Naive thymus-derived CD8-positive, alpha-beta T cell (primary cell): ENCODE data around the gene EIF4A2. TPM values are rescaled to one million over a fixed set of nuclear protein-coding genes. Genes with fewer than 3 reads are reported as not detected.

Source experiments
- ATAC-seq, 2 donors: fragments of 150-1000 bp; cut with Tn5 transposase in 1 of 2; sonication (Bioruptor Pico), chemical (Tn5 transposase) in 1 of 2; 1 replicate in 1 of 2; 2 replicates in 1 of 2; pipeline ENCODE4 v1.10.0; 2021; ENCODE audit warnings: mild to moderate bottlenecking in 2 of 2, moderate library complexity in 2 of 2
- POLR2A ChIA-PET: fragments of 350-600 bp; sonication (Branson Sonifier 250); formaldehyde crosslinking; loops from one replicate; lab custom pipeline; 2021; ENCODE audit warnings: antibody characterized with exemption; lab: Charles Lee
- DNase-seq, 10 donors: peaks; one replicate each; pipeline versions ENCODE4 v3.0.0 to v3.0.0-alpha.2; 2020 to 2022
- H3K27ac Mint-ChIP-seq, 10 donors: one replicate each; pipeline ENCODE4 v1.8.0; 2020 to 2022; ENCODE audit warnings: mild to moderate bottlenecking in 10 of 10, mixed read lengths in 10 of 10, moderate library complexity in 4 of 10, inconsistent platforms in 1 of 10
- H3K27me3 Mint-ChIP-seq, 5 donors: one replicate each; pipeline ENCODE4 v1.8.0; 2021 to 2022; ENCODE audit warnings: mixed read lengths in 5 of 5
- H3K36me3 Mint-ChIP-seq, 3 donors: one replicate each; pipeline ENCODE4 v1.8.0; 2020 to 2022; ENCODE audit warnings: mixed read lengths in 3 of 3, mild to moderate bottlenecking in 2 of 3, inconsistent platforms in 1 of 3
- H3K4me1 Mint-ChIP-seq, 4 donors: one replicate each; pipeline ENCODE4 v1.8.0; 2021 to 2022; ENCODE audit warnings: mixed read lengths in 4 of 4
- H3K4me3 Mint-ChIP-seq, 10 donors: one replicate each; pipeline ENCODE4 v1.8.0; 2020 to 2022; ENCODE audit warnings: mild to moderate bottlenecking in 10 of 10, mixed read lengths in 10 of 10, moderate library complexity in 6 of 10, inconsistent platforms in 1 of 10
- H3K9me3 Mint-ChIP-seq, 9 donors: one replicate each; pipeline ENCODE4 v1.8.0; 2020 to 2022; ENCODE audit warnings: mixed read lengths in 9 of 9, mild to moderate bottlenecking in 3 of 9, inconsistent platforms in 1 of 9, moderate library complexity in 1 of 9
- microRNA-seq: library from miRNA; unstranded; fragments of <30 nt; microRNA quantifications from one replicate; pipeline ENCODE4 v1.2.0, GENCODE V29; 2022; ENCODE audit warnings: borderline microRNAs expressed
- polyA plus RNA-seq, 3 donors: library from polyadenylated mRNA; unstranded; fragments of 300-500 nt; fragmentation: Illumina TruSeq; gene quantifications; one replicate each; pipeline ENCODE4 v1.2.3, GENCODE V29; 2021
- total RNA-seq, 8 experiments: library from RNA in 2 of 8; stranded (reverse) in 2 of 8; gene quantifications; one replicate each; pipeline ENCODE4 v1.2.3 and lab custom pipeline; 2021 to 2026

The EIF4A2 gene
- total and polyA plus RNA-seq, 5 experiments from 2014 or later, result 221 to 687 (median 293) TPM

DNA sequence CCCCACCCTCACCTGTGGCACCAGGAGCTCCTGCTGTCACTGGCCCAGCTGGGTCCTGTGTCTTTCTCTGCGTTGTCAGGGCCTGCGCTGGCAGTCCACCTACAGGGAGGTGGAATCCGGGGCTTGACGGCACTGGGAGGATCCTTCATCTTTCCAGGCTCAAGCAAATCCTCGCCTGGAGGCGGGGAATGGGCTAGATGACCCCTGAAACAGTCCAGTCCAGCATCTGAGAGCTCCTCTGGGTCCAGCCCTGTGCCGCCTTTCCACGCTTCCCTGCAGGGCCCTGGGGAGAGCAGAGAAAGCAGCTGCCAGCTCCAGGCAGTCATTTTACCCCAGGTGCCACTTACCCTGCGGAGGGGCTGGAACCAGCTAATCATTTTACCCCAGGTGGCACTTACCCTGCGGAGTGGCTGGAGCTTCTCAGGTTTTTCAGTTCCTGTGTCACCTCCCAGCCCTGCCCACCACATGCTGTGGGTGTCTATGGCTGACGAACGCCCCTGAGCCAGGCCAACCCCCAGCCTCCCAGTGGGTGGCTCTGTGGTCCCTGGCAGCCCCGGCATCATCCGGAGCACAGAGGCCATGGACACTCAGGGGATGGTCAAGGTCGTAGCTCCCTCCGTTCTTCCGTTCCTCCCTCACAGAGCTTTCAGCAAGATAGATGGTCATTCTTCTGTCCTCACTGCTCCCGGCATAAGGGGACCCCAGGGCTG, 41.2 kb downstream of the EIF4A2 start:
- H3K9me3 Mint-ChIP-seq, result no peaks in the 10 kb centered on the region
- ATAC-seq (no peak), DNase-seq (no peak)
- H3K36me3 Mint-ChIP-seq, result no peaks in the 10 kb centered on the region
- H3K27me3 Mint-ChIP-seq, result peaks cover 19 to 45% (median 31%) of the 10 kb centered on the region in 5 donors
- peaks cover 8 to 26% (median 21%) of the 10 kb centered on the region in 4 donors for H3K4me1 Mint-ChIP-seq
- peak overlapping the region in 2 of 10 donors; percentile 4 to 60 for H3K27ac Mint-ChIP-seq
- peak overlapping the region in 2 of 10 donors; percentile 29 for H3K4me3 Mint-ChIP-seq
- POLR2A ChIA-PET, result interaction anchor here (1.4 to 3.1 kb wide), 3 partner anchors 40 to 243 kb away, joined by 3 to 14 read pairs (median 3); partner anchors contain the start of gene EIF4A2

DNA sequence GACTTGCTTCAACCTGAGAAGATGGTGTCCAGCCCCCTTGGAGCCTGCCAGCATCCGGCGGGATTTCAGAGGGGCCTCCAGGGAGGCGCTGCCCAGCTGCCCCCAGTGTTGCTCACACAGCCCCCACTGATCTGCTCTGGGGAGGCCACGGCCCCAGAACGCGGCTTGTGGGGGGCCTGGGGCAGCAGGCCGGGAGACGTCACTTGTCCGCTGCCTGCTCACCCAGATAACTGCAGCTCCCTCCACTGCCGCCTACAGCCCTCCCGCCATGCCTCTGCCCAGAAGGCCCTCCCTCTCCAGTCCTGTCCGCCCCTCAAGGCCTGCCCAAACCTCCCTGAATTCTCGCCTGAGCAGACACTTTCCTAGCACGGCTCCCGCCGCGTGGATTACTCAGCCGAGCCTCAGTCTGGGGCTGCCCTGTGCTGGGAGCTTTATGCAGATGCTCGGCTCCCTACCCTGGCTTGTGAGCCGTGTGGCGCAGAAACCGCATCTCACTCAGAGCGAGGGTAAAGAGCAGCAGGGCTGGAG, 42.0 kb downstream of the EIF4A2 start:
- peaks cover 25 to 53% (median 37%) of the 10 kb centered on the region in 5 donors for H3K27me3 Mint-ChIP-seq

DNA sequence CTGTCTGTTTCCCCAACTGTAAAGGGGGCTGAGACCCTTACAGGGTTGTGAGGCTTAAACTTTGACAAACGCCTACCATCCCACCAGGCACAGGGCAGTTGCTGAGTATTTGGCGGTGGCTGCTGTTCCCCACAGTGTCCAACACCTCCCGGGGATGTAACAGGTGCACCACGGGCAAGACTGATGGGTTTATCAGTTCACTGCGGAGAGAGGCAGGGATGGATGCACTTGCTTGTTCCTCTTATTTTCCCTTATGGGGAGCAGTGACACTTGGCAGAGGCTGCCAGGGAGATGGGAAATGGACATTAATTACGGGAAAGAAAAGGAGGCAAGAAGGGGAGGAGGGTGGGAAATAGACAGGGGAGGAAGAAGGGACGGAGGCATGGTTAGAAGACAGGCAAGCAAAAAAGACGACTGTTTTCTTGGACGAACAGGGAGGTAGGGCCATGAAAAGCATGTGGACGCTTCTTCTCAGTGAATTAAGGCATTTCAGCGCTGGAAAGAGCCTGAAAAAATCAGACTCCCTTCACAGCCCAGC, 42.6 kb downstream of the EIF4A2 start:
- POLR2A ChIA-PET, result interaction anchor here (3.1 kb wide), 1 partner anchor 42 kb away, joined by 14 read pairs; the partner anchor contains the start of gene EIF4A2
- H3K4me3 Mint-ChIP-seq, result peak overlapping the region; percentile 55 to 85 (median 78)
- no peaks in the 10 kb centered on the region for H3K36me3 Mint-ChIP-seq
- ATAC-seq, result no peak
- peak in 1 of 10 donors; percentile 9 for DNase-seq
- peaks cover 29 to 58% (median 41%) of the 10 kb centered on the region in 5 donors for H3K27me3 Mint-ChIP-seq
- no peaks in the 10 kb centered on the region for H3K9me3 Mint-ChIP-seq
- peaks cover 8 to 26% (median 21%) of the 10 kb centered on the region in 4 donors for H3K4me1 Mint-ChIP-seq
- H3K27ac Mint-ChIP-seq, result peak overlapping the region in 2 of 10 donors; percentile 5 to 8

More for the DNA sequence above, 42.0 kb downstream of the EIF4A2 start:
- Mint-ChIP-seq H3K36me3 (no peaks in the 10 kb centered on the region), H3K27ac (peak overlapping the region in 2 of 10 donors; percentile 8 to 60), H3K4me1 (peaks cover 8 to 26% (median 21%) of the 10 kb centered on the region in 4 donors), H3K9me3 (no peaks in the 10 kb centered on the region), H3K4me3 (peak overlapping the region in 8 of 10 donors; percentile 55 to 85 (median 80))
- DNase-seq, result peak in 2 of 10 donors; percentile 10 to 18
- POLR2A ChIA-PET, result interaction anchor here (1.4 to 3.1 kb wide), 2 partner anchors 41 to 242 kb away, joined by 3 to 14 read pairs; partner anchors contain the start of gene EIF4A2
- peak; percentile 27 to 35 for ATAC-seq

DNA sequence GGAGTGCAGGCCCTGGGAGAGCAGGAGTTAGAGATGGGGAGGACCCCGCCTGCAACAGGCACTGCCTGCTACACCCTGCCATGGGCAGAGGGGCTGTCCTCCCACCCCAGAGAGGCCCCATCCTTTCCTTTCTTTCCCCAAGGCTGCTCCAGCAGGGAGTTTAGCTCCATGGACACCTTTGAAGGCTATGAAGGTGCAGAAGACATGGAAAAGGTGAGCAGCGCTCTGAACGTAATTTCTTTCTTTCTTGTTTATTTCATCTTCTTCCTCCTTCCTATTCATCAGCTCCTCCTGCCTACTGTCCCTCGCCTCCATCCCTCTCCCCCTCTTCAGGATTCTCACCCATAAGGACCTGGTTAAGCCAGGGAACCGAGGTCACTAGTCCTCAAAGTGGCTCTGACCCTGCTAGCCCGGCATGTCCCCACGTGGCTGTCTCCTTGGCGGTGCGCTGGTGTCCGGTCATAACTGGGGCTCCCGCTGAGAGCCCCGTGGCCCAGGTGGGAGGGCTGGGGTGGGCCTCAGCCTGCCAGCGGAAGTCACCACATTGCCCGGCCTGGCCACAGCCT, 43.1 kb downstream of the EIF4A2 start:
- POLR2A ChIA-PET, result interaction anchor here (1.2 to 2.8 kb wide), 4 partner anchors 43 to 211 kb away, joined by 3 to 38 read pairs (median 5); partner anchors contain the start of gene EIF4A2
- DNase-seq (peak in 1 of 10 donors; percentile 9), ATAC-seq (no peak)

DNA sequence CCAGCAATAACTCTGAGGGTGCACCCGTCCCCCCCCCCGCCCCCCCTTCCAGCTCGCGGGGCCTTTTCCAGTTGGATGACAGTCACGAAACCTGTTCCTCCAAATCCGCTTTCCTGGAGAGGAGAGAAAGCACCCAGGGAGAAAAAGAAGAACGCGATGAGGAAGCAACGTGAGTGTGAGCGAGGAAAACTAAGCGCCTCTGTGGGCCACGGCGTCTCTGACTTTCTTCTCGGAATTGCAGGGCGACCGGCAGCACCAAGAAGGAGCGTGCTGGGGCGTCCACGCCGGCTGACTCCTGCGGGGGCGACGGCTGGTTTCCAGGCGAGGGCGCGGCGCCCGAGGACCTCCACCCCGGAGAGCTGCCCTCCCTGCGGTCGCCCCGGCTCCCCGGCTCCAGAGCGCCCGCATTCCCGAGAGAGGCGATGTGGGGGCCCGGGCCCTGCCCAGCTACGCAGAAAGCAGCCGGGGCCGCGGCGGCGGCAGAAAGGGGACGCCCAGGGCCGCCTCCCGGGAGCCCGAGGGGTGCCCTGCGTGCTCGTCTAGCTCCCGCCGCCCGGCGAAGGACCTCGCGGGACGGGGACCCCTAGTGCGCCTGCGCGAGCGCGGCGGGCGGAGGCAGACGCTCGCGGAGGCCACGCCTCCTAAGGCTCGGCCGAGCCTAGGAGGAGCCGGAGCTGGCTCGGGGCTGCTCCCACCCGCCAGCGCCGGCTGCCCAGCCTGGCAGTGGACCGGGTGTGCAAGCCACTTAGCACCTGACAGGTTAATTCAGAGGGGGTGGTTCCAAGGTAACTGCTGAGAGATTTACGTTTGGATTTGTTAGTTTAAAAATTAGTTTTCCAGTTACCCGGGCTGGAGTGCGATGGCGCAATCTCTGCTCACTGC, 43.8 kb downstream of the EIF4A2 start:
- Mint-ChIP-seq H3K36me3 (no peaks in the 10 kb centered on the region), H3K27ac (peak overlapping the region in 1 of 10 donors; percentile 29), H3K27me3 (peaks cover 36 to 71% (median 50%) of the 10 kb centered on the region in 5 donors), H3K9me3 (no peaks in the 10 kb centered on the region), H3K4me3 (peak overlapping the region; percentile 55 to 85 (median 76)), H3K4me1 (peaks cover 8 to 26% (median 21%) of the 10 kb centered on the region in 4 donors)
- DNase-seq, result peak; percentile 76 to 91 (median 85)
- POLR2A ChIA-PET, result interaction anchor here (0.8 to 2.8 kb wide), 6 partner anchors 18 to 257 kb away, joined by 3 to 38 read pairs (median 3); partner anchors contain the start of genes DNAJB11 and EIF4A2
- peak; percentile 89 to 92 for ATAC-seq

More for the DNA sequence above, 43.1 kb downstream of the EIF4A2 start:
- peak overlapping the region in 3 of 10 donors; percentile 5 to 92 (median 39) for H3K27ac Mint-ChIP-seq
- H3K4me3 Mint-ChIP-seq, result peak overlapping the region; percentile 55 to 85 (median 78)
- H3K9me3 Mint-ChIP-seq, result no peaks in the 10 kb centered on the region
- peaks cover 8 to 26% (median 21%) of the 10 kb centered on the region in 4 donors for H3K4me1 Mint-ChIP-seq
- no peaks in the 10 kb centered on the region for H3K36me3 Mint-ChIP-seq
- peaks cover 31 to 64% (median 44%) of the 10 kb centered on the region in 5 donors for H3K27me3 Mint-ChIP-seq

DNA sequence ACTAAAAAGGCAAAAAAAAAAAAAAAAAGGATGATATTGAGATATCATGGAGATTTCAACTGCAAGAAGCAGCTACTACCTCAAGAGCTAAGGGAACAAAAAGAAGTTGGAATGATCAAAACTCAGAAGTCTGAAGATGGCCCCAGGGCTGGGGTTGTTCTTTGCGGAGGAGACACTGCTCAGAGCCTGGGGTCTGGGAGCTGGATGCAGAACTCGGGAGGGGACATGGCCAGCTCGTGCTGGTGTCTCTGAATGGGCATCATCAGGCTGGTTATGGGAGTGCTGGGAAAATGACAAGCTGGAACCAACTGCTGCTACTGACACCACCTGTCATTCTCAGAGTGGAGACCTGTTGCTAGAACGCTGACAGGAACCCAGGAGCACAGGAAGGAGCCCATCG, 45.0 kb downstream of the EIF4A2 start:
- POLR2A ChIA-PET, result interaction anchor here (0.5 to 2.8 kb wide), 7 partner anchors 15 to 1322 kb away, joined by 3 to 38 read pairs (median 3); partner anchors contain the start of gene EIF4A2
- no peaks in the 10 kb centered on the region for H3K36me3 Mint-ChIP-seq
- H3K4me3 Mint-ChIP-seq, result peak overlapping the region in 8 of 10 donors; percentile 22 to 81 (median 55)
- peaks cover 36 to 79% (median 57%) of the 10 kb centered on the region in 5 donors for H3K27me3 Mint-ChIP-seq
- peak overlapping the region in 3 of 10 donors; percentile 16 to 71 (median 67) for H3K27ac Mint-ChIP-seq
- H3K4me1 Mint-ChIP-seq, result peaks cover 8 to 26% (median 21%) of the 10 kb centered on the region in 4 donors
- ATAC-seq, result no peak
- no peaks in the 10 kb centered on the region for H3K9me3 Mint-ChIP-seq
- DNase-seq, result no peak

DNA sequence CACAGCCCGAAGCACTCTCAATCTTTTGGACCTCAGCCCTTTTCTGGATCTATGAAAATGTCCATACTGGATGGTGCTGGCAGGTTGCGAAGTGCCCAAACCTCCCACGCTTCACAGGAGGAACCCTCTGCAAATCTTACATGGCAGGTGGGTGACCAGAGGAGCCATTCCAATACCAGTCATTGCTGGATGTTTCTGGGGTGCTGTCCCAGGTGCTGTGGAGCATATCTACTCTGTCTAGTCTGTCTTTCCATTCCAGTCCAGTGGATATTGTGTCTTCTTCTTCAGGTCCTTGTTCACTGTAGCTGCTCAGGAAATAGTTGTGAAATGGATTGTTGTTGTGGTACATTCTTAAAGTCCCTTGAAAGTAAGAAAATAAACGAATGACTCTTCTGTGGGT, 48.4 kb downstream of the EIF4A2 start:
- Mint-ChIP-seq H3K27me3 (peaks cover 22 to 53% (median 39%) of the 10 kb centered on the region in 5 donors), H3K4me3 (no peak overlapping the region), H3K36me3 (no peaks in the 10 kb centered on the region), H3K9me3 (no peaks in the 10 kb centered on the region), H3K4me1 (peaks cover 3 to 10% (median 7%) of the 10 kb centered on the region in 4 donors), H3K27ac (no peak overlapping the region)
- POLR2A ChIA-PET, result no interaction called here
- no peak for DNase-seq
- ATAC-seq, result no peak

DNA sequence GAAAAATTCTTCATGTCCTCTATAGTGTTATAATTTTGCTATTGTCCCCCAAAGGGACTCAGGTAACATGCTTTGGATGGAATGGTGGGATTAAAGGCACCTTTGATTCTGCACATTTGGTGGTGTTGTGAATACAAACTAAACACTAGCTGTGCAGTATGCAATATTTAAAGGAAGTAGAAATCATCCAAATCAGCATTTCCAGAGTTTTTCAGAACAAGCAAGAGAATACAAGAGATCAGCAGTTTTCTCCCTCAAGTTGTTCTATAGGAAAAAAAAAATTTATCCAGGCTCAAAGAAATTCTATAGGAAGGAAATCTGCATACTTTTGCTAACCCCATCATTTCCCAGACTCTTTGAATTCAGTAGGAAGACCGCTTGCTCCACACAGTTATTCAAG, 48.9 kb downstream of the EIF4A2 start:
- Mint-ChIP-seq H3K36me3 (no peaks in the 10 kb centered on the region), H3K9me3 (no peaks in the 10 kb centered on the region), H3K4me3 (no peak overlapping the region), H3K4me1 (peaks cover 3 to 8% (median 7%) of the 10 kb centered on the region in 4 donors), H3K27me3 (peaks cover 22 to 51% (median 39%) of the 10 kb centered on the region in 5 donors), H3K27ac (no peak overlapping the region)
- DNase-seq (no peak), ATAC-seq (no peak)
- POLR2A ChIA-PET, result no interaction called here

Small RNAs within 50 kb of the gene (microRNA-seq; reads per million reads assigned to microRNA genes)
- 140 reads per million, percentile 68 among the genes with 10 or more reads in this experiment for gene MIR1248

Other genes starting within 250 kb of the EIF4A2 start
- gene CRYGS, start 239.2 kb upstream of the EIF4A2 start, total RNA-seq, result 10 to 100 TPM in 1 of 2 experiments, 1 to 10 TPM in 1; 10.0 to 12.1 TPM
- under 1 TPM; 0.24 to 0.43 (median 0.34) TPM for gene CRYGS, start 239.2 kb upstream of the EIF4A2 start, polyA plus RNA-seq
- 10 to 100 TPM; 17.7 to 21.4 TPM for gene TBCCD1, start 216.2 kb upstream of the EIF4A2 start, total RNA-seq
- gene TBCCD1, start 216.2 kb upstream of the EIF4A2 start, polyA plus RNA-seq, result 10 to 100 TPM; 11.9 to 22.7 (median 12.2) TPM
- gene DNAJB11, start 212.9 kb upstream of the EIF4A2 start, total RNA-seq, result 10 to 100 TPM; 30.0 to 31.7 TPM
- 10 to 100 TPM; 31.0 to 41.1 (median 31.4) TPM for gene DNAJB11, start 212.9 kb upstream of the EIF4A2 start, polyA plus RNA-seq
- gene AHSG, start 170.5 kb upstream of the EIF4A2 start, total RNA-seq, result not detected
- gene AHSG, start 170.5 kb upstream of the EIF4A2 start, polyA plus RNA-seq, result not detected
- not detected for gene FETUB, start 143.2 kb upstream of the EIF4A2 start, total RNA-seq
- not detected for gene FETUB, start 143.2 kb upstream of the EIF4A2 start, polyA plus RNA-seq
- gene HRG, start 117.6 kb upstream of the EIF4A2 start, total RNA-seq, result not detected
- not detected for gene HRG, start 117.6 kb upstream of the EIF4A2 start, polyA plus RNA-seq
- gene KNG1, start 66.2 kb upstream of the EIF4A2 start, total RNA-seq, result not detected
- gene KNG1, start 66.2 kb upstream of the EIF4A2 start, polyA plus RNA-seq, result under 1 TPM in 1 of 3 donors, not detected in 2; 0.07 TPM
- gene RFC4, start 22.9 kb downstream of the EIF4A2 start, total RNA-seq, result 10 to 100 TPM; 19.3 to 25.3 TPM
- 10 to 100 TPM; 19.2 to 22.8 (median 21.4) TPM for gene RFC4, start 22.9 kb downstream of the EIF4A2 start, polyA plus RNA-seq
- not detected for gene ADIPOQ, start 59.1 kb downstream of the EIF4A2 start, total RNA-seq
- gene ADIPOQ, start 59.1 kb downstream of the EIF4A2 start, polyA plus RNA-seq, result not detected
- 100 to 1,000 TPM; 223 to 250 TPM for gene ST6GAL1, start 146.9 kb downstream of the EIF4A2 start, total RNA-seq
- 100 to 1,000 TPM; 139 to 237 (median 167) TPM for gene ST6GAL1, start 146.9 kb downstream of the EIF4A2 start, polyA plus RNA-seq